Endothelial cell of umbilical vein (primary cell): ENCODE data around the gene RIPOR3. TPM values are rescaled to one million over a fixed set of nuclear protein-coding genes. Genes with fewer than 3 reads are reported as not detected.

Source experiments
- BruUV-seq: library from RNA; stranded (reverse); fragments of 400-500 nt; replicated peaks from 2 replicates; lab custom pipeline; 2021; lab: Mats Ljungman, UMichigan
- CTCF ChIA-PET: fragments of 300-600, 350-600 bp; sonication (Branson Sonifier 250); formaldehyde crosslinking; loops from one replicate; lab custom pipeline; 2021; ENCODE audit warnings: antibody characterized with exemption, inconsistent platforms; lab: Charles Lee
- POLR2A ChIA-PET: fragments of 300-600, 350-600 bp; sonication (Branson Sonifier 250); formaldehyde crosslinking; loops from one replicate; lab custom pipeline; 2021; ENCODE audit warnings: antibody characterized with exemption, inconsistent platforms; lab: Charles Lee
- DNase-seq: peaks from one replicate; pipeline ENCODE4 v3.0.0-alpha.2; 2011; ENCODE audit warnings: low read depth, low spot score
- FAIRE-seq: peaks from 2 replicates; lab custom pipeline; 2011; peaks lifted over from hg19 to GRCh38; lab: Jason Lieb, UNC
- H2AFZ ChIP-seq: 2 replicates; pipeline ENCODE4 v1.6.0; 2012; ENCODE audit warnings: low read depth, low read length, control low read depth, inconsistent platforms
- H3K27ac ChIP-seq: 2 replicates; pipeline ENCODE4 v1.5.1; 2011; ENCODE audit warnings: low read depth, mild to moderate bottlenecking, control low read depth, low read length, moderate library complexity; ENCODE audit not compliant: insufficient read depth
- H3K27me3 ChIP-seq, 2 experiments: 2 replicates each; pipeline versions ENCODE4 v1.6.0 to v1.6.1; 2011; ENCODE audit warnings: low read length in 2 of 2, mixed read lengths in 1 of 2; ENCODE audit not compliant: control insufficient read depth in 2 of 2, insufficient read depth in 2 of 2
- H3K36me3 ChIP-seq, 2 experiments: 2 replicates in 1 of 2; 3 replicates in 1 of 2; pipeline ENCODE4 v1.5.1; 2011; ENCODE audit warnings: low read length in 2 of 2, mild to moderate bottlenecking in 1 of 2, moderate library complexity in 1 of 2; ENCODE audit not compliant: control insufficient read depth in 2 of 2, insufficient read depth in 2 of 2; ENCODE audit errors: extremely low read depth in 1 of 2
- H3K4me1 ChIP-seq: 3 replicates; pipeline ENCODE4 v1.5.1; 2011; ENCODE audit warnings: mild to moderate bottlenecking, low read length; ENCODE audit not compliant: control insufficient read depth, insufficient read depth; ENCODE audit errors: extremely low read depth
- H3K4me2 ChIP-seq: 2 replicates; pipeline ENCODE4 v1.6.1; 2011; ENCODE audit warnings: low read length, control low read depth, mixed read lengths; ENCODE audit not compliant: insufficient read depth
- H3K4me3 ChIP-seq, 3 experiments: fragments of 200-600 bp in 1 of 3; sonication (generic), shearing (Covaris generic) in 1 of 3; replicated peaks in 1 of 3; 2 replicates each; pipeline ENCODE4 v1.5.1; 2011 to 2016; ENCODE audit warnings: control low read depth in 3 of 3, low read length in 3 of 3, mild to moderate bottlenecking in 2 of 3, inconsistent platforms in 1 of 3, low read depth in 1 of 3, moderate library complexity in 1 of 3; ENCODE audit not compliant: insufficient read depth in 1 of 3
- H3K79me2 ChIP-seq: 2 replicates; pipeline ENCODE4 v1.6.0; 2012; ENCODE audit warnings: low read length, inconsistent platforms; ENCODE audit not compliant: control insufficient read depth, insufficient read depth
- H3K9ac ChIP-seq: replicated peaks from 2 replicates; pipeline ENCODE3; 2011; ENCODE audit warnings: low read length, control low read depth; ENCODE audit not compliant: insufficient read depth; ENCODE audit errors: extremely low read depth
- H3K9me1 ChIP-seq: replicated peaks from 3 replicates; pipeline ENCODE4 v1.6.0; 2011; ENCODE audit warnings: mild to moderate bottlenecking, low read length; ENCODE audit not compliant: control insufficient read depth, insufficient read depth; ENCODE audit errors: extremely low read depth
- H3K9me3 ChIP-seq: replicated peaks from 2 replicates; pipeline ENCODE4 v1.5.1; 2012; ENCODE audit warnings: low read length, inconsistent platforms; ENCODE audit not compliant: control insufficient read depth, insufficient read depth
- H4K20me1 ChIP-seq: replicated peaks from 2 replicates; pipeline ENCODE3; 2011; ENCODE audit warnings: mild to moderate bottlenecking, low read length; ENCODE audit not compliant: control insufficient read depth, insufficient read depth; ENCODE audit errors: extremely low read depth
- EZH2 ChIP-seq: IDR thresholded peaks from 2 replicates; pipeline ENCODE4 v1.6.1; 2012; ENCODE audit warnings: borderline replicate concordance, low read depth, mild to moderate bottlenecking, moderate library complexity, low read length, inconsistent platforms; ENCODE audit not compliant: severe bottlenecking
- FOS ChIP-seq: IDR thresholded peaks from 2 replicates; pipeline ENCODE4 v1.6.1; 2011; ENCODE audit warnings: mild to moderate bottlenecking, low read length, moderate library complexity, borderline replicate concordance; ENCODE audit not compliant: insufficient read depth
- GATA2 ChIP-seq: IDR thresholded peaks from 2 replicates; pipeline ENCODE4 v1.7.0; 2011; ENCODE audit warnings: low read depth, mild to moderate bottlenecking, moderate library complexity, mixed read lengths, low read length; ENCODE audit not compliant: insufficient read length, insufficient read depth
- JUN ChIP-seq: IDR thresholded peaks from 2 replicates; pipeline ENCODE4 v1.6.1; 2011; ENCODE audit warnings: borderline replicate concordance, low read depth; ENCODE audit not compliant: insufficient read length, insufficient read depth
- MYC ChIP-seq: IDR thresholded peaks from one replicate; pipeline ENCODE4 v1.6.1; 2011; ENCODE audit warnings: mild to moderate bottlenecking, low read depth, low read length
- POLR2A ChIP-seq: IDR thresholded peaks from 2 replicates; pipeline ENCODE4 v1.6.1; 2012; ENCODE audit warnings: low read depth, mild to moderate bottlenecking, control low read depth, low read length
- POLR2AphosphoS5 ChIP-seq: IDR thresholded peaks from 2 replicates; pipeline ENCODE4 v1.6.1; 2012; ENCODE audit warnings: low read depth, mild to moderate bottlenecking, control low read depth, low read length, moderate library complexity; ENCODE audit not compliant: insufficient read depth
- dilution Hi-C: fragments of 300-500 bp; cut with MboI; formaldehyde crosslinking; loops from one replicate; pipeline ENCODE4 v1.15.0; 2019; ENCODE audit warnings: low sequenced_read_pairs; ENCODE audit not compliant: extremely low pct_ligation_motif_present
- intact Hi-C: fragments of 100-400 bp; cut with micrococcal nuclease; formaldehyde crosslinking; loops from one replicate; pipeline ENCODE4 v1.10.0; 2022
- polyA plus RNA-seq, 4 experiments: library from polyadenylated mRNA; depleted of rRNA in 3 of 4; stranded (reverse) in 3 of 4; unstranded in 1 of 4; fragments of >200 nt; gene quantifications; 2 replicates each; pipeline versions ENCODE4 v1.2.1 to v1.2.3, GENCODE V29; 2011 to 2012; ENCODE audit warnings: missing spikeins in 1 of 4
- total RNA-seq: library from RNA; stranded (reverse); gene quantifications from 2 replicates; pipeline ENCODE4 v1.2.3, GENCODE V29; 2021
- TF ChIP-seq, protein P1 (sequence below): IDR thresholded peaks from 2 replicates; pipeline ENCODE4 v1.6.1; 2011; ENCODE audit not compliant: insufficient read depth, insufficient read length
- TF ChIP-seq, protein P2 (sequence below), 2 donors: IDR thresholded peaks; 1 replicate in 1 of 2; 2 replicates in 1 of 2; pipeline ENCODE4 v1.5.1; 2011; ENCODE audit warnings: low read length in 2 of 2, mild to moderate bottlenecking in 2 of 2, moderate library complexity in 2 of 2, control low read depth in 1 of 2, inconsistent platforms in 1 of 2, low read depth in 1 of 2; ENCODE audit not compliant: insufficient read depth in 1 of 2; ENCODE audit errors: extremely low read depth in 1 of 2

Gene RIPOR3
- total and polyA plus RNA-seq, 2 donors (not counting 3 experiments of a cell fraction or from before 2014, with no cell fraction given), result not detected

DNA sequence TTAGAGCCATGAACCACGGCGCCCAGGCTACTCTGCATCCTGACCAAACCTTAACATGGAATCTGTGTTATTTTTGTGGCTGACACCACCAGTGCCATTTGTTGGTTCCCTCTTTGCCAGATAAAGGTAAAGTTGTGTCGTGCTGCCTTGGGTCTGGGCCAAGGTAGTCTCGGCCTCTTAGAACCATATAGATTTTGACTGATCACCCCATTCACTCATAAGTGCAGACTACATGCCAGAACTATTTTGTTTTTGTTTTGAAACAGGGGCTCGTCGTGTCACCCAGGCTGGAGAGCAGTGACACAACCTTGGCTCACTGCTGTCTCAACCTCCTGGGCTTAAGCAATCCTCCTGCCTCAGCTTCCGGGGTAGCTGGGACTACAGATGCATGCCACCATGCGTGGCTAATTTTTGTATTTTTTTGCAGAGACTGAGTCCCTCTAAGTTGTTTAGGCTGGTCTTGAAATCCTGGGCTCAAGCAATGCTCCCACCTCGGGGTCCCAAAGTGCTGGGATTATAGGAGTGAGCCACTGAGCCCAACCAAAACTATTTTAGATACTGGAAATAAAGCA is 19.2 kb upstream of the RIPOR3 start:
- ChIA-PET CTCF (interaction anchor here (1.4 kb wide), 1 partner anchor 11 kb away, joined by 3 read pairs; no protein-coding TSS in a partner anchor), POLR2A (no interaction called here)
- H3K4me1 ChIP-seq, result no peaks in the 10 kb centered on the region
- no peak overlapping the region for H3K27ac ChIP-seq
- no peaks in the 10 kb centered on the region for H3K9me3 ChIP-seq
- no peak for TF ChIP-seq POLR2AphosphoS5
- no peak for TF ChIP-seq POLR2A
- TF ChIP-seq, protein P1, sequence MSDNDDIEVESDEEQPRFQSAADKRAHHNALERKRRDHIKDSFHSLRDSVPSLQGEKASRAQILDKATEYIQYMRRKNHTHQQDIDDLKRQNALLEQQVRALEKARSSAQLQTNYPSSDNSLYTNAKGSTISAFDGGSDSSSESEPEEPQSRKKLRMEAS, result no peak
- TF ChIP-seq FOS, result no peak
- TF ChIP-seq JUN, result no peak
- no peak for TF ChIP-seq EZH2
- TF ChIP-seq MYC, result no peak
- no peak for TF ChIP-seq GATA2
- TF ChIP-seq, protein P2, sequence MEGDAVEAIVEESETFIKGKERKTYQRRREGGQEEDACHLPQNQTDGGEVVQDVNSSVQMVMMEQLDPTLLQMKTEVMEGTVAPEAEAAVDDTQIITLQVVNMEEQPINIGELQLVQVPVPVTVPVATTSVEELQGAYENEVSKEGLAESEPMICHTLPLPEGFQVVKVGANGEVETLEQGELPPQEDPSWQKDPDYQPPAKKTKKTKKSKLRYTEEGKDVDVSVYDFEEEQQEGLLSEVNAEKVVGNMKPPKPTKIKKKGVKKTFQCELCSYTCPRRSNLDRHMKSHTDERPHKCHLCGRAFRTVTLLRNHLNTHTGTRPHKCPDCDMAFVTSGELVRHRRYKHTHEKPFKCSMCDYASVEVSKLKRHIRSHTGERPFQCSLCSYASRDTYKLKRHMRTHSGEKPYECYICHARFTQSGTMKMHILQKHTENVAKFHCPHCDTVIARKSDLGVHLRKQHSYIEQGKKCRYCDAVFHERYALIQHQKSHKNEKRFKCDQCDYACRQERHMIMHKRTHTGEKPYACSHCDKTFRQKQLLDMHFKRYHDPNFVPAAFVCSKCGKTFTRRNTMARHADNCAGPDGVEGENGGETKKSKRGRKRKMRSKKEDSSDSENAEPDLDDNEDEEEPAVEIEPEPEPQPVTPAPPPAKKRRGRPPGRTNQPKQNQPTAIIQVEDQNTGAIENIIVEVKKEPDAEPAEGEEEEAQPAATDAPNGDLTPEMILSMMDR (IDR thresholded peaks at IDR 0.05; ENCODE audit: extremely low read depth in 1 of 2, insufficient read depth in 1 of 2, low read depth in 1 of 2, low read length in 2 of 2), result no peak
- intact Hi-C loops (no loop called here), dilution Hi-C loops (no loop called here)
- no peaks in the 10 kb centered on the region for H3K36me3 ChIP-seq
- DNase-seq (no peak), FAIRE-seq (no peak)
- H4K20me1 ChIP-seq, result no peaks in the 10 kb centered on the region
- H3K9ac ChIP-seq, result no peak overlapping the region
- H3K4me3 ChIP-seq, result no peak overlapping the region
- H3K4me2 ChIP-seq, result no peak overlapping the region
- no peaks in the 10 kb centered on the region for H3K9me1 ChIP-seq
- no peak overlapping the region for H2AFZ ChIP-seq
- BruUV-seq, result no TSS peak
- peaks cover 2 to 9% of the 10 kb centered on the region in 2 experiments for H3K27me3 ChIP-seq
- H3K79me2 ChIP-seq, result no peaks in the 10 kb centered on the region
